ENCODE data around the gene PCNA. TPM values are rescaled to one million over a fixed set of nuclear protein-coding genes. Genes with fewer than 3 reads are reported as not detected.

Gene PCNA
- total RNA-seq, 1 experiment from 2014 or later, result 247 TPM

DNA sequence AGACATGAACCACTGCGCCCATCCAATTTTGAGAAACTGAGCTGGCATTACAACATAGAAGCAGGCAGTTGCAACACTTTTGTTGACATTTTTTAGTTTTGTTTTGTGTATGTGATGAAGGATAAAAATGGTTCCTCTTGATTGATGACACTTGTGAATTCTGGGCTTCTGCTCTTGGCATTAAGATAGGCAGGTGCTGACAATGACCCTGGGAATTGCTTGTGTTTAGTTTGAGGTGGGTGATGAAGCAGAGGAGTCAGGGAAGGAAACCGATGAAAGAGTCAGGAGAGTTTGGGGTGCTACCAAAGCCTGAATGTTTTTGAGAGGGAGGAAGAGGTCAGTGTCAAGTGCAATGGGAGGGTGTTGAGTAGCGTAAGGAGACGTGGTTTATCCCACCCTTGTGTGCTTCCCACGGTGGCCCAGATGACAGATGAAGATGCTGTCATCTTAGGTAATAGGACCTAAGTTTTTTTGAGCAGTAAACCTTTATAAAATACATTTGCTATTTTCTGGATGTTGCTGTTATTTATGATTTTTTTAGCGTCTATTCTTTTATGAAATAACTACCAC, 26.4 kb upstream of the PCNA start:
- DNase-seq (ENCODE audit: low read depth, low spot score), result no peak
- in situ Hi-C loops (cut with HindIII; ENCODE audit: low pct_unique_long_range_greater_than_20kb, low sequenced_read_pairs), result no loop called here

GRCh38 chr20:5145365-5146098, 25.8 kb upstream of the PCNA start:
- DNase-seq (ENCODE audit: low read depth, low spot score), result no peak
- in situ Hi-C loops (cut with HindIII; ENCODE audit: low pct_unique_long_range_greater_than_20kb, low sequenced_read_pairs), result no loop called here

DNA sequence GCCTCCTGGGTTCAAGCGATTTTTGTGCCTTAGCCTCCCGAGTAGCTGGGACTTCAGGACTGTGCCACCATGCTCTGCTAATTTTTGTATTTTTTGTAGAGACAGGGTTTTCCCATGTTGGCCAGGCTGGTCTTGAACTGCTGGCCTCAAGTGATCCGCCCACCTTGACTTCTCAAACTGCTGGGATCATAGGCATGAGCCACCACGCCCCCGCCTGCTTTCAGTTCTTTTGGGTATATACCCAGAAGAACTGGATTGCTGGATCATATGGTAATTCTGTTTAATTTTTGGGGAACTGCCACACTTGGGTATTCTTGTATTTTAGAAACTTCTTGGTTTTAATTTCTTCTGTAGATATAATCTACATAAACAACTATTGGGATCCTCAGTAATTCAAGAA, 24.1 kb upstream of the PCNA start:
- in situ Hi-C loops (cut with HindIII; ENCODE audit: low pct_unique_long_range_greater_than_20kb, low sequenced_read_pairs), result no loop called here
- no peak for DNase-seq (ENCODE audit: low read depth, low spot score)

GRCh38 chr20:5141615-5142014, 21.9 kb upstream of the PCNA start:
- in situ Hi-C loops (cut with HindIII; ENCODE audit: low pct_unique_long_range_greater_than_20kb, low sequenced_read_pairs), result no loop called here

DNA sequence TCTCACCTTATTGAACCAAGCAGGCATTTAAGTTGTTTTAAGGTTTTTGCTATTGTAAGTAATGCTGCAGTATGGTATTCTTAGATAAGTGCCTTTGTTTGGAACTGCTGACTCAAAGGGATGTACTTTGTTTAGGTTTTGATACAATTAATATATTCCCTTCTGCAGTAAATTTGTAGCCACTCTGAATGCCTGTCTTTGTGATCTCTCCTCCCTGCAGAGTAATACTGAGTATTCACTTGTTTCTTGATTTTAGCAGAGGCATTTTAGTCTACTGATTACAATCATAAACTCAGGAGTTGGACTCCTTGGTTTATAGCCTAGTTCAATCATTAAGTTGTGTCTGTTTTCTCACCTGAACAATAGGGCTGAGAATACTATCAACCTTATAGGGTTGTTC, 20.4 kb upstream of the PCNA start:
- in situ Hi-C loops (cut with HindIII; ENCODE audit: low pct_unique_long_range_greater_than_20kb, low sequenced_read_pairs), result no loop called here

More at GRCh38 chr20:5141615-5142014, 21.9 kb upstream of the PCNA start:
- DNase-seq (ENCODE audit: low read depth, low spot score), result no peak

DNA sequence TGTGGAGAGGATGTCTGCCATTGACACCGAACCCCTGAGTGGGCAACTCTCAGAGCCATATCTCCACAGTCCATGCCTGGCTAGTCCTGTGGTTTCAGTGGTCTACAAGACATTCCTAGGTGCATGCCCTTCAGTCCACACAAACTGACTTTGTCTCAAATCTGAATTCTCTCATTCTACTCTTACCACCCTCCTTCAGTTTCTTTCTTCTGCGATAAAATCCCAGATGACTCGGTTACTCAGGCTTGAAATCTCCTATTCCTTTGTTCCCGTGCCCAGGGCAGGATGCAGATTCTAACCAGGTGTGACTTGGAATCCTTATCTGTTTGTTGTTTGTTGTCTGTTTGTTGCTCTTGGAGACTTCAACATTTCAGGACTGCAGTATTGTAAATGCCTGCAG, 16.3 kb upstream of the PCNA start:
- in situ Hi-C loops (cut with HindIII; ENCODE audit: low pct_unique_long_range_greater_than_20kb, low sequenced_read_pairs), result no loop called here
- peak; percentile 58 for DNase-seq (ENCODE audit: low read depth, low spot score)

More for the DNA sequence above, 20.4 kb upstream of the PCNA start:
- DNase-seq (ENCODE audit: low read depth, low spot score), result no peak

DNA sequence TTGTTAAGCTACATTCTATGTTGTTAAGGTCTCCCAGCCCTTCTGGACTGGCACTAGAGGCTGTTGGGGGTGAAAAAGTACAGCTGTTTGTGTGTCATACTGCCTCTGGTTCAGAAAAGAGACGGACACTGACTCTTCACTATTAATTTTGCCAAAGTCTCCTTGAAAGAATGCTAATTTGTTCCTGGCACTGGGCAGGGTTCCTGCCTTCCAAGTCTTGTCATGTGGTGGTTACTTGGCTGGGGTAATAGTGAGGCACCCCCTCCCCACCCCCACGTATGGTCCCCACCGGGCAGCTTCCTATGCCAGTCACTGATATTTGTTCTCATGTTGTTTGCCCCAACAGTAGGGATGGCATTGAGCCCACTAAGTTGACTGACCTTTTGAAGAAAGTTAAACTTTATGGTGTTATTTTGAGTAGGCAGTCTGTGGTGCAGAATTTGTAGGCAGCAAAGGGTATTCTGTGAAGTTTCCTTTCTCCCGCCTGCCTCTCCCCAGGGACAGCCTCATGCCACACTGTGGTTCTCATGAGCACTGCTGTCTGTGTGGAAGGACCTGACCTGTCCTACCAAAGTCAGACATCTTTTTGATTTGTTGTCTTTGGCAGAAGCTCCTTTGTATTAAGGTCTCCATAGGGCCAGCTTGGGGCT, 15.7 kb upstream of the PCNA start:
- in situ Hi-C loops (cut with HindIII; ENCODE audit: low pct_unique_long_range_greater_than_20kb, low sequenced_read_pairs), result no loop called here
- DNase-seq (ENCODE audit: low read depth, low spot score), result peak; percentile 41

GRCh38 chr20:5133998-5134397, 14.2 kb upstream of the PCNA start:
- DNase-seq (ENCODE audit: low read depth, low spot score), result no peak
- in situ Hi-C loops (cut with HindIII; ENCODE audit: low pct_unique_long_range_greater_than_20kb, low sequenced_read_pairs), result no loop called here

GRCh38 chr20:5131502-5131901, 11.7 kb upstream of the PCNA start:
- in situ Hi-C loops (cut with HindIII; ENCODE audit: low pct_unique_long_range_greater_than_20kb, low sequenced_read_pairs), result no loop called here
- no peak for DNase-seq (ENCODE audit: low read depth, low spot score)

DNA sequence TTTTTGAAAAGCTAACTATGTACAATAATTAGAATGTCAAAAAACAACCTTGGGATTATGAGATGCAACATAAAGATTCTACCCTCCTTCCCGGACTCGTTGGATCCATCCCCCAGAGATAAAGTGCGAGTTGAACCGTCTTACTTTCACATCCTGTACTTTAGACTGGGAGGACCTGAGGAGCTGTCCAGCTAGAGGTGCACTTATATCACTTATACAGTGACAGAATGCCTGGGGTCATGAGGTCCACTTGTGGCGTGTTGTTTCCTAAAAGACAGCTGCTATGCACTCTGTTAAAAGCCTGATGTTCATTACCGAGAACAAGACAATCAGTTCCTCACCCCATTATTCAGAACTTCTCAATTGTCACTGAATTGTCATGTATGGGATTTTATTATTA, 9.1 kb upstream of the PCNA start:
- in situ Hi-C loops (cut with HindIII; ENCODE audit: low pct_unique_long_range_greater_than_20kb, low sequenced_read_pairs), result no loop called here
- DNase-seq (ENCODE audit: low read depth, low spot score), result no peak

DNA sequence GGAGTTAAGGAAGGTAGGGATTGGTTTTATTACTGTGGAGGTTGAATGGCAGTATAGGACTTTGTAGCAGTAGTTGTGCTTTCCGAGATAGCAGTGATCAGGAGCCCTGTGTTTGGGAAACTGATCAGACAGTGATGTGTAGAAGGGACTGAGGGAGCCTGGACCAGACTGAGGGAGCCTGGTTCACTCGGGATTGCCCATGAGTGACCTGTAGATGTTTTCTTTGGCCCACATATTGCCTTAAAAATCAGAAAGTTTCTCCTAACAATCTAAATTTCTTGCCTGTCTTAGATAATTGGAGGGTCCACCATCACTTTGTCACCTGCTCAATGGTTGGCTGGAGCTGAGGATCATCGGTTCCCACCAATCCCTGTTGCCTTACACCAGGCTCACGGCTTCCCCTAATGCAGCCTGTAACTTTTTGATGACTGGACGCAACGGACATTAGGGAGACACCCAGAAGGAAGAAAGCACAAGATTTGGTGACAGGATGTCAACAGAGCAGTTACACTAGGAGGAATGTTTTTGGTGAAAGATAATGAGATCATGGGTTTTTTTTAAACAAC, 8.2 kb upstream of the PCNA start:
- no peak for DNase-seq (ENCODE audit: low read depth, low spot score)
- in situ Hi-C loops (cut with HindIII; ENCODE audit: low pct_unique_long_range_greater_than_20kb, low sequenced_read_pairs), result no loop called here

GRCh38 chr20:5127204-5127858, 7.6 kb upstream of the PCNA start:
- DNase-seq (ENCODE audit: low read depth, low spot score), result peak; percentile 45
- in situ Hi-C loops (cut with HindIII; ENCODE audit: low pct_unique_long_range_greater_than_20kb, low sequenced_read_pairs), result no loop called here

- in situ Hi-C loops (cut with HindIII; ENCODE audit: low pct_unique_long_range_greater_than_20kb, low sequenced_read_pairs), result no loop called here
- peak; percentile 99 for DNase-seq (ENCODE audit: low read depth, low spot score)
Observed at GRCh38 chr20:5126512-5127203, 6.9 kb upstream of the PCNA start, which contains the start of gene CDS2. Gene CDS2 (plus strand): TSS chr20:5127008. CDS start chr20:5127093, 85 bp downstream.

DNA sequence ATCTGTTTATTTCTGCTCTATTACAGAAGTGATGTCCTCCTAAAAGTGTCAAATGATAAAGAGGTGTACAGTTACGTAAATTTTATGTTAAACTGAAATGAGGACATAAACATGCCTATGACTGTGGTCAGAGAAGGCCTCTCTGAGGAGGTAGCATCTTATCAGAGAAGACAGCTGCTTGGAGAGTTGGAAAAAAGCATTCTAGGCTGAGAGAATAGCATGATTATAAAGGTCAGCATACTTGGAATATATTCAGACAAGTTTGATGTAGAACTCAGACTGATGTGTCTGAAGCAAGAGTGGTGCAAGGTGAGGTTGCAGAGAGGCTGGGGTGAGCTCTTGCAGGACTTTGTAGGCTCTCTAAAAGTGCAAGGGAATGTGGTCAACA, 3.1 kb upstream of the PCNA start:
- no peak for DNase-seq (ENCODE audit: low read depth, low spot score)
- in situ Hi-C loops (cut with HindIII; ENCODE audit: low pct_unique_long_range_greater_than_20kb, low sequenced_read_pairs), result no loop called here

- in situ Hi-C loops (cut with HindIII; ENCODE audit: low pct_unique_long_range_greater_than_20kb, low sequenced_read_pairs), result no loop called here
- DNase-seq (ENCODE audit: low read depth, low spot score), result no peak
Observed at GRCh38 chr20:5120185-5120476, 373 bp upstream of the PCNA start.

DNA sequence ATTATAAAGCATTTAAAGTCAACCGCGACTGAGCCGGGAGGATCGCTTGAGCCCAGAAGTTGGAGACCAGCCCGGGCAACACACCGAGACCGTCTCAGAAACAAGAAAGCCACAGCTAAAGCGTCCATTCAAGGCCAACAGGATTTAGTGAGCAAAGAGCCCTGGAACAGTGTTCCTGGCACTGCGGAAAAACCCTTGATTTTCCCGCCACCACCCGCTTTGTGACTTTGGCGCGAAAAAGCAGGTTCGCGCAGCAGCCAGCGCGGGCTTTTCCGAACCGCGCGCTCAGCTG, 669 bp downstream of the PCNA start:
- in situ Hi-C loops (cut with HindIII; ENCODE audit: low pct_unique_long_range_greater_than_20kb, low sequenced_read_pairs), result no loop called here

DNA sequence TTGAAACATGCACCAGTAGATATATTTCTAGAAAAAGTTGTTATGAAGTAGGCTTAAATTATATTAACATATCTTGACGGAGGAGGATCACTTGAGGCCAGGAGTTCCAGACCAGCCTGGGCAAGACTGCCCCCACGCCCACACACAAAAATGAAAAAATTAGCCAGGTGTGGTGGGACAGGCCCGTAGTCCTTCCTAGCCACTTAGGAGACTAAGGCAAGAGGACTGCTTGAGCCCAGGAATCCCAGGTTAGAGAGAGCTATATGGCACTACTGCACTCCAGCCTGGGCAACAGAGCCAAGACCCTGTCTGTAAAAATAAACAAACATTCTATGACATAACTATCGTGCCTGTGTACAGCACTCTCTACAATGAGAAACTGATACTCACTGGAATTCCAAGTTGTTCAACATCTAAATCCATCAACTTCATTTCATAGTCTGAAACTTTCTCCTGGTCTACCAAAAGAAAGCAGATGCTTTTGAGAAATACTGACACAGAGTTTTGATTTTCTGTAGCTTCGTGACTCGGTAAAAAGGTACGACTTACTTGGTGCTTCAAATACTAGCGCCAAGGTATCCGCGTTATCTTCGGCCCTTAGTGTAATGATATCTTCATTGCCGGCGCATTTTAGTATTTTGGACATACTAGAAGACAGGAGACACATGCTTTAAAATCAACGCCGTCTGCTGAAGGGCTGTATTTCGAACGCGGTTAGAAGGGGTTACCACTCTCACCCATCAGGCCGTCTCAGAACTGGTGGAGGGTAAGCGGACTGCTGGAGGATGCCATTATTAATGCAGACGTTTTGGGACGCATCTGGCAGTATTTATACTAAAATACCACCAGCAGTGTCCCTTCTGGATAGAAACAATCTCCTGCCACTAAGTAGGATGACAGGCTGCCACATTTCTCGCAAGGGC, 1.3 kb downstream of the PCNA start:
- in situ Hi-C loops (cut with HindIII; ENCODE audit: low pct_unique_long_range_greater_than_20kb, low sequenced_read_pairs), result no loop called here
- no peak for DNase-seq (ENCODE audit: low read depth, low spot score)

More for the DNA sequence above, 669 bp downstream of the PCNA start:
- DNase-seq (ENCODE audit: low read depth, low spot score), result no peak

Data from SK-MEL-5 (cell line).